ENCODE measurements around the gene EZR.
A peak's percentile ranks its signal among the peaks of the same experiment; 100 is the strongest.

Gene EZR

DNA sequence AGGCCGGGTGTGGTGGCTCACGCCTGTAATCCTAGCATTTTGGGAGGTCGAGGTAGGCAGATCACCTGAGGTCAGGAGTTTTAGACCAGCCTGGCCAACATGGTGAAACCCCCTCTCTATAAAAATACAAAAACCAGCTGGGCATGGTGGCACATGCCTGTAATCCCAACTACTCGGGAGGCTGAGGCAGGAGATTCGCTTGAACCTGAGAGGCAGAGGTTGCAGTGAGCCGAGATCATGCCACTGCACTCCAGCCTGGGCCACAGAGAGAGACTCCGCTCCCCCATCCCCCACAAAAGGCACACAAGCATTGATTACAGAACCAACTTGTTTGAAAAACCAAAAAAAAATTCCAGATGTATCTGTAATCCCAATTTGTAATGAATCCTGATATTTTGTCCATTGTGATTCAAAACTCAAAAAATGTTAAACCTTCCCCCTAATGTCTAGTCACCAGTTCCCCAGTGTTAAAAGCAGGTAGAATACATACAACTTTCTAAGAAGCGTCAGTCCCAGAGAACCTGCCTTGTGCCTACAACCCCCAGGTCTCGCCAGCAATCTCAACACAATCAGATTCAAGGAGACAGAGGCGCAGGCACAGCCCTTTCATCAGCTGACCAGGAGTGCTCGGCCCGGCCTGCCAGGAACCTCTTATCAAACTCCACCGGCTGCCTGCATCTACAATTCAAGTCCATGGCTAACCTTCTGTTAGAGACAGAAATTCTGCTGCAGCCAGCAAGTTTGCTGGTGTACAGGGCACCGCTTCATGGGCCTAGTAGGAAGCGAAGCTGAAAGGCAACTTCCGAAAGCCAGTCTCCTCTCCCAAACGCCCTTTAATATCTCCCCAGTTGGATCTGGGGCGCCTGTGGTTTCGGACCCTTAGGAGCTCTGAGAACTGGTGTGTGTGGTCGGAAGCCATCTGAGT is 2.1 kb downstream of the EZR start:
- DNase-seq, result peak; percentile 44

DNA sequence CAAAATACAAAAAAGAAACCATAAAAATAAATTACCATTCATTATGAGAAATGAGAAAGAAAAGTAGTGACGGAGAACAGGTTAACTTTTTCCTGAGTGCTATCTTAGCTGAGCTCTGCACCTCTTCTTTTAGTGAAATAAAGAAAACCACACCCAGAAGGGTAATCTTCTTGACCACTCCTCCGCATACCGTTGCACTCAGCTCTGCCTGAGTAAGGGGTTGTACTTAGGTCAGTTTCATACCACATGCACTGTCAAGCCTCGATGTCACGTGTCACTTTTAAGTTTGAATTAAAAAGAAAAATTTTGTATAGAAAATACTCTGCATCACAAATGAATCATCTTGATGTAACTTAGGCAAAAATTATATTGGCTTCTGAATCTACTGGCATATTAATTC is 2.8 kb downstream of the EZR start:
- no peak for DNase-seq

DNA sequence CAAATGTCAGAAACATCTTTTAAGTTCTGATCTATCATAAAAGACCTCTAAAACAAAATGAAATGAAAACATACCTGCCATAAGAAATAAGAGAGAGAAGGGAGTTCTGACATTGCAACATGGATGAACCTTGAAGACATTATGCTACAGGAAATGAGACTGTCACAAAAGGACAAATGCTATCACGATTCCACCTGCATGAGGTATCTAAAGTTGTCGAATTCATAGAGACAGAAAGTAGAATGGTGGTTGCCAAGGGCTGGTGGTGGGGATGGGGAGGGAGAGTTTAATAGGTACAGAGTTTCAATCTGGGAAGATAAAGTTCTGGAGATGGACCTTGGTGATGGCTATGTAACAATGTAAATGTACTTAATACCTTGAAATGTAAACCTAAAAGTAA is 3.3 kb downstream of the EZR start:
- DNase-seq, result no peak

DNA sequence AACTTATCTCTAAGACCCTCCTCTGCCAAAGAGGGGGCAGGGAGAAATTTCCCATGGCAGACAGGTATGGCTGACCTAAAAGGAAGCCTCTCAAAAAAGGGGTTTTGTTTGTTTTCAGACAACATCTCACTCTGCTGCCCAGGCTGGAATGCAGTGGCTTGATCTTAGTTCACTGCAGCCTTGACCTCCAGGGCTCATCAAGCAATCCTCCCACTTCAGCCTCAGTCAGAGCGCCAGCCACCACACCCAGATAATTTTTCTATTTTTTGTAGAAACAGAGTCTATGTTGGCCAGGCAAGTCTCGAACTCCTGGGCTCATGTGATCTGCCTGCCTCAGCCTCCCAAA is 3.8 kb downstream of the EZR start:
- DNase-seq, result no peak

DNA sequence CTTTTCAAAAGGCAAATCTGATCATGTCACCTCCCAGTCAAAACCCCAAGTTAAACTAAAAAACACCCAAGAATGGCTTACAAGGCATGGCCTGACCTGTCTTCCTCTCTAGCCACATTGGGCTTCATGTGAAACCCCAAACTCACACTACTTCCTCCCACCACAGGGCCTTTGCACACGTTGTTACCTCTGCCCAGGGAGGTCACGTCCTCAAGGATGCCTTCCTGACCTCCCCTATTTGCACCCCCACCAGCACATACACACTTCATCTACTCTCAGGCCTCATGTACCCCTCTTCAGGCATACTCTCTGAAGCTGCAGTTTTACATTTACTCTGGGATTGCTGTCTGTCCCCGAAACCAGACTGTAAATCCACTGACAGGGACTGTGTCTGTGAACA is 6.1 kb downstream of the EZR start:
- no peak for DNase-seq

DNA sequence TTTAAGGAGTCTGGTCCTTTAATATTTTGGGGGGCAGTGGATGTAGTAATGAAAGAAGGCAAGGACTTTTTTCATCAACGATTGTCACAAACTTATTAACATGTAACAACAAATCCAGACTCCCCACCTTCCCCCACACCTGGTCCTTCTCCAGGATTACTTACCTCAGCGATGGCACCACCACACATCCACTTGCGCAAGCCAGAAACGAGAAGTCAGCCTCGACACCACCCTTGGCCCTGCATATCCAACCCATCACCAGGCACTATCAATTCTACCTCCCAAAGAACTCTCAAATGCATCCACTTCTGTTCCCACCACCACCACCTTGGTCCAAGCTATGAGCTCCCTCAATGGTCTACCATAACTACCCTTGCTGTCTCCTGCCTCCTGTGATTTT is 6.6 kb downstream of the EZR start:
- DNase-seq, result no peak

DNA sequence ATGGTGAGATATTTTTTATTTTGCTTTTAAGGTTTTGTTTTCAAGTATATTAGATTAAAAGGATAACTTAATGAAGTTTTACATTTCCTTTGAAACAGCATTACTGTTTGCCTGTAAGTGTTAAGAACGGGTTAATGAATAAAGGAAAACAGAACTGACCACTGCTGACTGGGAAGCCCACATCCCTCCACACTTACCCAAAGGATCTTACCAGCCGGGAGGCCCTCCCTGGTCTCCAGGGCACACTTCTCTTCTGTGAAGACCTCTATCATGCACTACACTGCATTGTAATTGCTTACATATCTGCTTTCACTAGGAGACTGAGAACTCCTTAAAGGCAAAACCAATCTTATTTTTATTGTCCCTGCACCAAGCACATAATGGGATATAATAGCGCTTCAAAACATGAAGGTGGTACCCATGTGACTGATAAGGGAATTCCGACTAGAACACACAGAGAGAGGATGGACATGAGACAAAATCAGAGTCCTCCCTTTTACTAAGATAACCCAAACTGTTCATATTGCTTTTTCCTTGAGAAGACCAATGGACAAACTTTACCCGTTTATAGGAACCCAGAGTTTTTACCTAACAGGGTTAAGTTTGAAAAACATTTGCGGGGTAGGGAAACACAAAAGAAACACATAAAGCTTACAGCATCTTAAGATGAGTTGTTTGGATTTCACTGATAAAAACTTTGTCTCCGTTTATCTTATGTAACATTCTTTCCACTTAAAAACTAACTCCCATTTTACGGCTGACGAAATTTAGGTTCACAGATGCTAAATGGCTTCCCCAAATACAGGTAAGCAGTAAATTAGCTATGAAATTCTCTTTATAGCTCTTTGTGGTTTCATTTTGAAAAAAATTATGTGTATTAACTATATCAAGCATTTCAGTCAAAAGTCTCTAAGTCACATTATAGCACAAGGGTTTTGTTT is 8.7 kb downstream of the EZR start:
- DNase-seq, result no peak

DNA sequence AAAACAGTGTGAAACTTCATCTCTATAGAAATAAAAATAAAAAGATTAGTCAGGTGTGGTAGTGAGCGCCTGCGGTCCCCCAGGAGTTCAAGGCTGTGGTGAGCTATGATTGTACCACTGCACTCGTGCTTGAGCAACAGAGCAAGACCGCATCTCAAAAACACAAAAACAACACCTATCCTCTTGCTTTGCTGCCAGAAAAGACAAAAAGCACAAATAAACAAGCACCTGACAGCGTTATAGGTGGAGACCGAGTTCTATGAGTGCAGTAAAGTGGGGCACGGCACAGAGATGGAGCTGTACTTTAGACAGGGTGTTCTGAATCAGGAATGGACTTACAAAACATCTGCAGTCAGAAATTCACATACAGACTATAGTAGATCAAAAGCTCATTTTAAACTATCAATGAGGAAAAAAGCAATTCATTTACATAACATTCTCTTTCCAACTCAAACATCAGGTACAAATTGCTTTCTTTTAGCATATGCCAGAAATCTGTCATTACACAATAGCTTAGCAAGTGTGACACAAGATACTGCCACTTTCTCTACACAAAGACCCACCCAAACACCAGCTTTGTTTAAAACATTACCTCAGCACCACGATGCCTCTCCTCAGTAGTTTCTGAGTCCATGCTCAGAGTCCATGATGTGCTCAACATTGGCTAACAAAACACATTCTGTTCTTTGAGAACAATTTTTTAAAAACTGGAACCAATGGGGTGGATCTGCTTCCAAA is 10.1 kb downstream of the EZR start:
- DNase-seq, result no peak

DNA sequence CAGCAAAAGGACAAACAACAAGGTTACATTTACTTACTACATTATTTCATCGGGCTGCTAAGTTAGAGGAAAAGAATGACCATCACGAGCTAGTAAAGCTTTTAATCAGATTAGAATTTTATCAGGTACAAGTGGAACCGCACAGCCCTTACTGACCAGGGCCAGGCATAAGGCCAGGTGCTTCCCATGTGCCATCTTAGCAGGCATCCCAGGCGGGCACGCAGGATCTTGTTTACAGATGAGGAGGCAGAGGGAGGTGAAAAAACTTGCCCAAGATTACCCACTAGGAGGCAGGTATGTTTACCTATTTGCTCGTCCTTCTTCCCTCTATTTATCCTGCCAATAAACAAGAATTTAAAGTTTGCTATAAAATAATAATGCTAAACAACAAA is 10.7 kb downstream of the EZR start:
- no peak for DNase-seq

DNA sequence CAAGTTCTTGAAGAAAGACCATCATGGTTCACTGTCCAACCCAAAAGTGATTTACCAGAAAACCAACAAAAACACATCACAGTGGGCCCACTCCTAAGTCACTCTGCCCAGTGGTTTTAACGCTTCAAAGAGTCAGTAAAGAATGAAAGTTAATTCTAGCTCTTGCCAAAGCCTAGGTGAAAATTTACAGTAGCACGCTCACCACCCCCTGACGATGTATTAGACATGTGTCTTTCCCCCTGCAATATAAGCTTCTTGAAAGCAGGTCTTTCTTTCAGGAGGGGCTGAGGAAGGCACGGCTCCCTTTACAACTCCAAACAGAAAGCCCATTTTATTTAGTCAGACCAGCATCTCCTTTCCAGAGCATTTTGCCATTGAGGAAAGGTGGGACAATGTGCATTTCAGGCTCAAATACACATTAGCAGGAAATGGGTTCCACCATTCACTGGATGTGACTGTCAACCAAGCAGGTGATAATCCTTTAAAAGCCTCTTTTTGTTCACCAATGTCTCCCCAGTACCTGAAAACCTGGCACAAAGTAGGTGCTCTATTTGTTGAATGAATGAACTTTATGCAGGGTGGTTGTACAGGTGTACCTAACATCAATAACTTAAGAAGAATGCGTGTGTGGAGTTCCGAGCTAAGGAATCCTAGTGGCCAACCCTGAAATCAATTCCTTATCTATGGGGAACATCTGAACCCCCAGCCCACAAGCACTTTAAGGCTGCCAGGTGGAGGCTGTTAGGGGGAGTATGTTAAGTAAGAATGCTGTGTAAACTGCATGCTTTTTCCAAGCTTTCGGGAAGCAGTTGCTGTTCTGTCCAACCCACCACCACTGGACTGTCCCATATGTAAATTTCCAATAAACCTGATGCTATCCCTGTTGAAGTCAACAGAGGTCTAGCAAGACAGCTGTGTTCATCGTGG is 11.4 kb downstream of the EZR start:
- no peak for DNase-seq

DNA sequence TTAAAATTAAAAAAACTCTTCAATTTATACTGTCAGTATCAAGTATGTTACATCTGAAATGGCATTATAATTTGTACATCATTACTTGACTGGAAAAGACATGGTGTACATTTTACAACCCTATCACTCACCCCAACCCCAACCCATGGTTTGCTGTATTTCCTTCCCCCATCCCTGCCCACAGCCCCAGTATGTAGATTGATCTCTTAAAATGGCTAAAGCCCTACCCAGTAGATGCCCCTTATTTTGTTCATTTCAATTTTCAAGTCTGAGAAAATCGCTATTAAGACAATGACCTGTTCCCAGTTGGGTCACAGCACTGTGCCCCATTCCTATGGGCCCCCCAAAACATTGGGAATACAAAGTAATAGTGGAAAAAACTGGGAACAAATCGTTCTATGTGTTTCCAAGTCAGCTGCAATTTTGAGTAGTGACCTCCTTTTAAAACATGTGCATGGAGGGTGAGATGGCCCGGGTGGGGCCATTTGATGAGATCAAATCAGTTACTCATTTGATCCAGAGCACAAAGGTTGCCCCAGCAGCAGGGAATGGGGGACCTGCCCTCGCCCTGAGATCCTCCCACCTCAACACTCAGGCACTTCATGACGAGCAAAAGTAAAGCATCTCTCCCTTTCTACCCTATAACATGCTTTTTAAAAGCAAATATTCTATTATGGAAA is 13.3 kb downstream of the EZR start:
- no peak for DNase-seq

DNA sequence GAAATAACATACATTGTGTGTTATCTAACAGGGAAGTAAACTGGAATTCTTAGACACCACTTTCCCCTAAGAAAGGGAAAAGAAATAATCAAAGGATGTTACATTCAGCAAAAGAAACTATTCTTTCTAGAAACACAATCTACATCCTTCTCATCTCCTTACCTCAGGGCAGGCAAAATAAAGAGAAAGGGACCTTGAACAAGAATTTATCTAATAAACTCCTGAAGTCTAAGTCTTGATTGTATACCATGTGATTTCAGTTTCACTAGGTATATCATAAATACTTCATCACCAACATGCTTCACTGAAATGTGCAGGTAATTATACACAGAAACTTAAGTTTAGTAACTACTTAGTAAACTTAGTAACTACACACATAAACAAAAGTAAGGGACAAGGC is 15.0 kb downstream of the EZR start:
- DNase-seq, result no peak

DNA sequence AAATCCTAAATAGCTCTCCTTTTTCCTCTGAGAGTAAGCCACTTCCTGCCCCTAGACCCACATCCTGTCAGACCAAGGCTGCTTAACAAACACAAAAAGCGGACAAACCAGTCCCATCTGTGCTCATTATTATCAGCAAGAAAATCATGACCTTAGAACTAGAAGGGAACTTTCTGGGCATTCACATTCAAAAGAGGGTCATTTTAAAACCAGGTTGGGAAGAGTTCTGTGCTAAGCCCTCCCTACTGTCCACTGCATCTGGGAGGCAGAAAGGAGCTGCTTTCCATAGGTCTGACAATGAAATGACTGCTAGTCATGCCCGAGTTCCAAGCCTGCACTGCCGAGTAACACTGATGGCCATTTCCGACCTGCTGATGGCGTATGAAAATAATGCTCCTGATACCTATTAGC is 15.4 kb downstream of the EZR start:
- DNase-seq, result peak; percentile 45

DNA sequence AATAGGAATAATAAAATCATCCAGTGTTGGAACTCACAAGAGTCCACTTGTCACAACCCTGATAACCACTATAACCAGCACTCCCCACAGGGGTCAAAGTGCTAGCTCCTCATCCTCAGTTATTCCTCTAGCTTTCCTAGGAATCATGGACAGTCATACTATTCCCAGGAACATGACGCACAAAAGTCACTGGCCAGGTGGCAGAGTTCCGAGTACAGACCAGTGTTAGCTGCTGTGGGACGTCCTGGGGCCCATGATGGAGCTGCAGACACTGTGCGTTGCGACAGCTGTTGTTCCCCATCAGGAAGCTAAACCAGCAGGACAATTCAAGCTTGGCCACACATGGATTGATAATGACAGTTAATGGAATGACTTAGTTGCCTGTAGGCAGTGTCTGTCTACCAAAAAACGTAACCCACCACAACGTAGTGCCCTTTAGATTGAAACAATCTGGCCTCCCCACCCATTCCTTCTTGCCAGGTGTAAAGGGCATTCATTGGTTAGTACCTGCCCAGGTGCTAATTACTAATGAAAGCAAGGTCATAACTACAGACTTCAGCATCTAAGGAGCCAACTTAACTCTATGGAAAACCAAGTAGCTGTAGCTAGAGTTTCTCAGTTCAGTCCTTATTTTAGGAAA is 17.4 kb downstream of the EZR start:
- no peak for DNase-seq

DNA sequence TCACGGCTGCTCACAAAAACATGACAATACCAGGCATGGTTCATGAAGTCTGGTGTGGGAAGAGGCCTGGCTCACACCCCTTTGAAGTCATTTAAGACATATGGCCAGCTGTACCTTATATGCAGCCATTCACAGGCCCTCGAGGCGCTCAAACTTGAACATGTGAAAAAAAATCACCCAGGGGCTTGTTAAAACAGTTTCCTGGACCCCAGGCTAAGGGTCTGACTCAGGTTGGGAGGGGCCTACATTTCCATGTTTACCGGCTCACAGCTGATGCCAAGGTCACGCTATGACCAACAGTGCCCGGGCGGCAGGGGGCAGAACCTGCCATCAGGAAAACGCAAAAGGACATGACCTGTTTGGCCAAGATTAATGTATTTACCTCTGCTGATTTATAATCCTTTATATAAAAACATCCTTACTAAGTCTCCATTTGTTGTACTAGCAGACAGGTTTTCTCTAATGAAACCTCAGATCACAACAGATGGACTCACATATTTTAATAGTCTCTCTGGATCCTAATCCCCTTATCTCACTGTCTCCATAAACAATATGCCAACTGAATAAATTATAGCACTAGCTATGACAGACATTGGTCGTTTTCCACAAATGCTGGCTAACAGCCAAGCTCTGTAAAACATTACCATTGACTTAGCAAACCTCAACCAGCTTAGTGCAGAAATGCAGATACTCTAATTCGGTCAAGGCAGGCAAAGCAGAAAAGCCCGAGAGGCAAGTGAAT is 19.9 kb downstream of the EZR start:
- no peak for DNase-seq

DNA sequence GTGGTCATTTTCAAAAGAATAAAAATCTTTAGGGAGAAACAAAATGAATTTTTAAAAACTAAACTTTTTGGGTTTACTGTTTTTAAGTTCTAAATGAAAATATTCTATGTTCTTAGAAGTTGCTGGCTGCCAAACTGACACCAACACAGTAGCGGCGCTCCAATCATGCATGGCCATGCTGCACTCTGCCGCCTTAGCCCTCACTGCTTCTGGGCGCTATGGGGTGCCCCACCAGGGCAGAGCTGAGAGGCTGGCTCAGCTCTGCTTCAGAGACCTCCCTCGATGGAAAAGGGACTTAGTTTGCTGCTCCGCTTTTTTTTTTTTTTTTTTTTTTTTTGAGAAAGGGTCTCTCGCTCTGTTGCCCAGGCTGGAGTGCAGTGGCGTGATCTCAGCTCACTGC is 20.9 kb downstream of the EZR start:
- no peak for DNase-seq

DNA sequence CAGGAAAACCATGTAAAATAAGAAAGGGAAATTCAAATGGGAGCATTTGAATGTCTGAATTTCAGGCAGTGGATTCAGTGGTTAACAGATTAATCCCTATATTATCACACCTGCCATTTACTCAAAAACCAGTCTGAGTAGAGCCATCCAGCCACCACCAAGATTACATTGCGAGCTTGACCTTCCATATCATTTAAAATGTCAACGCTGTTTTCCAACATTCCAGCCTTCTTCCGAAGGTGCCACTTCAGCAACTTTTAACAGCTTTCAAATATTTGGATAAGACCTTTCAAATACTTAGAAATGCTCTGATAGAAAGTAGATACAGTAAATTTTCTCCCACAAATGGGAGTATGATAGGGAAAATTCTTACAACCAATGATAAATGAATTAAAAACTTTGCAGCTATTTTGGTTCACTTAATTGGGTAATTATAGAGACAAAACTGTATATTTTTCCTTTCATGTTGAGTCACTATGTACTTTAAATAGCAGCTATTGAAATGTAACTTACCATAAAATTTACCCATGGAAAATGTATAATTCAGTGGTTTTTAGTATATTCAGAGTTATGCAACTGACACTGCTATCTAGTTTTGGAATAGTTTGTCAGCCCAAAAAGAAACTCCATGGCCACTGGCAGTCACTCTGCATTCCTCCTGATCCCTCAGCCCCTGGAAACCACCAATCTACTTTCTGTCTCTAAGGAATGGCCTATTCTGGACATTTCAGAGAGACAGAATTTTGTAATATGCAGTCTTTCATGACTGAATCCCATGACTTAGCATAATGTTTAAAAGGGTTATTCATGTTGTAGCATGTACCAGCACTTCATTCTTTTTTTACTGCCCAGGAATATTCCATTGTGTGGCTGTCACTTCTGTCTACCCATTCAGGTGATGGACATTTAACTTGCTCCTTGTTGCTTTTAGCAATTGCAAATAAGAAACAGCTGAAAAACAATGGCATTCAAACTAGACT is 21.5 kb downstream of the EZR start:
- DNase-seq, result peak; percentile 58

DNA sequence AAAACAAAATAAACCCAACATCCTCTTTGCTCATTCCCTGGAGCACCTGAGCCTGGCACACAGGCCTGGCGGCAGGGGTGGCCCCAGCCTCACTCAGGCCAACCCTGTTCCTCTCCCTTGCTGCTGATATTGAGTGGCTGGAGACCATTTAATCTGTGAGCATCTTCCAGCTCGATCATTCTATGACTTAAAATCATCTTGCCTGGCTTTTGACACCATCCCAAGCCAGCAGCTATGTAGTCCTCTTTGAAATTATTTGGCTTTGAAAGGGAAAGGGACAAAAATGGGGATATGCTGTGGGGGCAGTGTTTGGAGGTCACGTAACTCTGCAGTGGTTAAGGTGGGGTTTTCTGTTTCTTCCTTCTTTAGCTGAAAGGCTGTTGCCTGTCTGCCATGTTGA is 22.8 kb downstream of the EZR start:
- DNase-seq, result no peak

DNA sequence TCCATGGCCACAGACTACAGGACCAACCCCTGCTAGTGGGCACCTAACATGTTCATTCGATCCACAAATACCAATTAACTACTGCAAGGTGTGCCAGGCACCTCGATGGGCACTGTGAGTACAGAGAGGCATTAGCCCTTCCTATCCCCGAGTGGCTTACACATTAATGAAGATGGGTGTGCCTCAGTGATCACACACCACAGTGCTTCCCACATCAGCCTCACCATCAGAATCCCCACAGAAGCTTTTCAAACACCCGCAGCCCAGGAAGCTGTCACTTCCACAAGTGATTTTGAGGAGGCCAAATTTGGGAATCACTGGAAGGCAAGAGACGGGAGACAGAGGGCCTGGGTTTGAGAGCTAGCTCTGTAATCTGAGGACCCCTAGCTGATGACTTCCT is 23.7 kb downstream of the EZR start:
- no peak for DNase-seq

Measured in left hindlimb (tissue), 1 donor.